PC-9 (cell line): Measurements from ENCODE around the gene TSPAN11. TPM values are rescaled to one million over a fixed set of nuclear protein-coding genes. Genes with fewer than 3 reads are reported as not detected.

ENCODE experiments used
- BruUV-seq: library from RNA; stranded (reverse); fragments of 400-500 nt; replicated peaks from 2 replicates; lab custom pipeline; 2021; lab: Mats Ljungman, UMichigan
- CTCF ChIA-PET: fragments of 300-600 bp; sonication (Branson Sonifier 250); formaldehyde crosslinking; loops from one replicate; lab custom pipeline; 2022; ENCODE audit warnings: antibody characterized with exemption; lab: Charles Lee
- POLR2A ChIA-PET: fragments of 300-600 bp; sonication (Branson Sonifier 250); formaldehyde crosslinking; loops from one replicate; lab custom pipeline; 2022; ENCODE audit warnings: antibody characterized with exemption; ENCODE audit not compliant: unreplicated experiment; lab: Charles Lee
- DNase-seq, 2 experiments: peaks; one replicate each; pipeline versions ENCODE4 v3.0.0 to v3.0.0-alpha.2; 2015 to 2022; ENCODE audit warnings: mixed read lengths in 1 of 2
- H2AFZ ChIP-seq: fragments of 200-600 bp; sonication (generic); 2 replicates; pipeline ENCODE4 v1.8.1; 2017; ENCODE audit warnings: antibody characterized with exemption
- H3F3A ChIP-seq: fragments of 200-600 bp; sonication (generic); 2 replicates; pipeline ENCODE4 v1.8.1; 2017; ENCODE audit warnings: antibody characterized with exemption, mild to moderate bottlenecking, low read depth; ENCODE audit not compliant: insufficient read depth
- H3K27ac ChIP-seq: fragments of 200-600 bp; sonication (generic); 2 replicates; pipeline ENCODE4 v1.6.1; 2016; ENCODE audit warnings: mixed run types
- H3K27me3 ChIP-seq: fragments of 200-600 bp; sonication (generic); 2 replicates; pipeline ENCODE4 v1.6.1; 2016; ENCODE audit warnings: low read depth, mixed run types; ENCODE audit not compliant: insufficient read depth
- H3K36me3 ChIP-seq: fragments of 200-600 bp; sonication (generic); 2 replicates; pipeline ENCODE4 v1.6.1; 2016; ENCODE audit warnings: low read depth, mixed run types
- H3K4me1 ChIP-seq: fragments of 200-600 bp; sonication (generic); replicated peaks from 2 replicates; pipeline ENCODE4 v1.6.1; 2016; ENCODE audit warnings: mixed run types; ENCODE audit not compliant: insufficient read depth
- H3K4me2 ChIP-seq: fragments of 200-600 bp; sonication (generic); 2 replicates; pipeline ENCODE4 v1.6.1; 2017; ENCODE audit warnings: mixed run types
- H3K4me3 ChIP-seq: fragments of 200-600 bp; sonication (generic); 2 replicates; pipeline ENCODE4 v1.6.1; 2016; ENCODE audit warnings: mixed run types
- H3K79me2 ChIP-seq: fragments of 200-600 bp; sonication (generic); 2 replicates; pipeline ENCODE4 v1.6.1; 2017; ENCODE audit warnings: low read depth, mixed run types
- H3K9me2 ChIP-seq: fragments of 200-600 bp; sonication (generic); 2 replicates; pipeline ENCODE4 v1.8.1; 2017; ENCODE audit warnings: mild to moderate bottlenecking; ENCODE audit not compliant: insufficient read depth
- H3K9me3 ChIP-seq: fragments of 200-600 bp; sonication (generic); 2 replicates; pipeline ENCODE4 v1.8.1; 2016; ENCODE audit warnings: low read depth; ENCODE audit not compliant: insufficient read depth
- H4K20me1 ChIP-seq: fragments of 200-600 bp; sonication (generic); 2 replicates; pipeline ENCODE4 v1.8.1; 2017; ENCODE audit not compliant: insufficient read depth
- EZH2 ChIP-seq: fragments of 200-600 bp; sonication (generic); IDR thresholded peaks from 2 replicates; pipeline ENCODE4 v1.8.0; 2017; ENCODE audit warnings: antibody characterized with exemption, low read depth
- intact Hi-C: fragments of 100-400 bp; cut with micrococcal nuclease; formaldehyde crosslinking; loops from one replicate; pipeline ENCODE4 v1.10.0; 2022; ENCODE audit not compliant: unreplicated experiment
- total RNA-seq: library from RNA; stranded (reverse); gene quantifications from 2 replicates; pipeline ENCODE4 v1.2.3, GENCODE V29; 2021
- TF ChIP-seq, protein P1 (sequence below): fragments of 200-600 bp; sonication (generic); conservative IDR thresholded peaks from 2 replicates; pipeline ENCODE4 v1.6.1; 2017; ENCODE audit warnings: mixed run types, antibody characterized with exemption, mild to moderate bottlenecking, moderate library complexity

TSPAN11 gene
- total RNA-seq, 1 experiment from 2014 or later, result not detected

DNA sequence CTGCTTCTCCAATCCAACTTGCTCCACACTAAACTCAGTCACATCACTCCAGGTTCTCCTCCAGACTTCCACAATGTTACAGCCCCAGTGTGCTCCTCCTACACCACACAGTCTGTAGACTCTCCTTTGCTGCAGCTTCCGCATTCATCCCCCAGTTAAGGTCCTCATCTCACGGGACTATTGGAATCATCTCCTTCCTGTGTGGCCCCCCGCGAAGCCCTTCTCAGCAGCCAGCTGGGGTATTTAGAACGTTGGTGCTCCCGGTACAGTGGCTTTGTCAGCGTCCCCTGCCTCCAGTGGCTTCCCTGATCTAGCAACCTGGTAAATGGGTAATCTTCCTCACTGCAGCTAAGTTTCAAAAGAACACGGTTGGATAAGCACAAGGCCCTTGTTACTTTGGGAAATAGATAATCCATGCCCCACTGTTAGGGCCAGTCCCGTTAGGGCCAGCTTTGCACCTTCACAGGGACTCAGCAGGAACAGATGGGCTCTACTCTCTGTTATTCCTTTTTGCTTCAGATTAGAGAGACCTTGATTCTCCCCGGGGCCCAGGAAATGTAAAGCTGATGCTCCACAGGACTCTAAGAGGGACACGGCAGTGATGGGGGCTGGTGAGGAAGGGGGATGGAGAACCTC, 823 bp upstream of the TSPAN11 start:
- ChIA-PET POLR2A (interaction anchor here (0.6 kb wide), 1 partner anchor 96 kb away, joined by 5 read pairs; no protein-coding TSS in a partner anchor), CTCF (no interaction called here)
- Histone ChIP-seq H3K4me3 (no peak overlapping the region), H3K79me2 (no peaks in the 10 kb centered on the region), H3K4me2 (peak overlapping the region; percentile 27; the same call in 1 of the 2 replicates), H3K27me3 (peaks cover 19% of the 10 kb centered on the region), H3K36me3 (no peaks in the 10 kb centered on the region), H3F3A (no peaks in the 10 kb centered on the region), H3K9me3 (no peaks in the 10 kb centered on the region), H3K27ac (no peak overlapping the region), H3K4me1 (no peaks in the 10 kb centered on the region), H4K20me1 (no peaks in the 10 kb centered on the region), H2AFZ (no peak overlapping the region), H3K9me2 (no peaks in the 10 kb centered on the region)
- intact Hi-C loops, result no loop called here
- no TSS peak for BruUV-seq
- TF ChIP-seq, protein P1, sequence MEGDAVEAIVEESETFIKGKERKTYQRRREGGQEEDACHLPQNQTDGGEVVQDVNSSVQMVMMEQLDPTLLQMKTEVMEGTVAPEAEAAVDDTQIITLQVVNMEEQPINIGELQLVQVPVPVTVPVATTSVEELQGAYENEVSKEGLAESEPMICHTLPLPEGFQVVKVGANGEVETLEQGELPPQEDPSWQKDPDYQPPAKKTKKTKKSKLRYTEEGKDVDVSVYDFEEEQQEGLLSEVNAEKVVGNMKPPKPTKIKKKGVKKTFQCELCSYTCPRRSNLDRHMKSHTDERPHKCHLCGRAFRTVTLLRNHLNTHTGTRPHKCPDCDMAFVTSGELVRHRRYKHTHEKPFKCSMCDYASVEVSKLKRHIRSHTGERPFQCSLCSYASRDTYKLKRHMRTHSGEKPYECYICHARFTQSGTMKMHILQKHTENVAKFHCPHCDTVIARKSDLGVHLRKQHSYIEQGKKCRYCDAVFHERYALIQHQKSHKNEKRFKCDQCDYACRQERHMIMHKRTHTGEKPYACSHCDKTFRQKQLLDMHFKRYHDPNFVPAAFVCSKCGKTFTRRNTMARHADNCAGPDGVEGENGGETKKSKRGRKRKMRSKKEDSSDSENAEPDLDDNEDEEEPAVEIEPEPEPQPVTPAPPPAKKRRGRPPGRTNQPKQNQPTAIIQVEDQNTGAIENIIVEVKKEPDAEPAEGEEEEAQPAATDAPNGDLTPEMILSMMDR, result no peak
- TF ChIP-seq EZH2, result no peak
- DNase-seq, result no peak

DNA sequence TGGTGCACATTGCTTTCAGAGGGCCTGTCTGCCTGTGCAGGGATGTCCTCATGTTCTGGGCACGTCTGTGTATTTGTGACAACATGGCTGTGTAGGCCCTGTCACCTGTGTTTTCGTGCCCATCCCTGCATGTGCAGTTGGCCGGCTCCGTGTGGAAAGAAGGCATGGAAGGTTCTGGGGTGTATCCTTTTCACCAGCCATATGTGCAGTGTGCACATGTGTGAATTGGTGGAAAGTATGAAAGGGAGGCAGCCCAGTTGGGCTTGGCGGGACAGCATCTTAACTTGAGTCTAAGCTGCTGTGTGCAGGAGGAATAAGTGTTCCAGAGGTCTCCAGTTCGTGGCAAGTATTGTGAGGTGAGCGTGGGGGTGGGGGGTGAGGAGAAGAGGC, 669 bp downstream of the TSPAN11 start:
- H3K4me2 ChIP-seq, result no peak overlapping the region
- intact Hi-C loops, result no loop called here

DNA sequence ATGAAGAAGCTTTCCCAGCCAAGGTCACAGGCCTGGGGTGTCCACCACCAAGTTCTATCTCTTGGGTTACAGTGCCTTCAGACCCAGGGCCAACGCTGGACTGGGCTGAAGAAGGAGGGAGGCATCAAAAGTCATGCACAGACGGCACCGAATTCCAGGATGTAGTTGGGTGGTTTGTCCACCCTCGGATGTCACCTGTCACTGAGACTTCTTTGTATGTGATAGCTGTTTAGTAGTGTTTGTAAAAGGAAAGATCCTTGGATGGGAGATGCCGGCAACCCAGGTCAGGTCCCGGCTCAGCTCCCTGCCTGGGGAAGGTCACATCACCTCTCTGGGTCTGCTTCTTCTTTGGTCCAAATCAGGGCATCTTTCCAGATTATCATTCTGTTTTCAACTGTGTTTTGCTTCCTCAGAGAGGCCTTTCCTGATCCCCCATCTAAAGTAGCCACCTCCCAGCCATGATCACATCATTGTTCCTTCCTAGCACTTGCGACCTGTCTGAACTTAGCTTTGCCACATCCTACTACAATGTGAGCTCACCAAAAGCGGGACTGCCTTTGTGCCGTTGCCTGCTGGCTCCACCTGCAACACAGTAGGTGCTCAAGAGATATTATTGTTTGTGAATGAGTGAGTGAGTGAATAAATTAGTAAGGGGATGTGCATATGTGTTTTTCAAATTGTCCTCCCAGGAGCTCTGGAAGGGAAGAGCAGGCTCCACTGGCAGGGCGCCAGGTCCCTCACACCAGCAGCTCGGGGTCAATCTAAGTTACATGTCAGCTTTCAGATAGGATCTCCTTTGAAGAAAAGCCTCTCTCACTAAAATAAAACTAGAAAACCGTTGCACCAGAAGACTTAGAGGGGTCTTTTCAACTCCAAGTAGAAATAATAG, 2.1 kb downstream of the TSPAN11 start:
- Histone ChIP-seq H2AFZ (no peak overlapping the region), H3K4me2 (no peak overlapping the region), H3K27ac (no peak overlapping the region), H3K4me1 (0 out of 2 replicates have a peak, but pooled peaks cover 5% of the 10 kb centered on the region), H3F3A (no peaks in the 10 kb centered on the region), H4K20me1 (no peaks in the 10 kb centered on the region), H3K9me2 (no peaks in the 10 kb centered on the region), H3K9me3 (no peaks in the 10 kb centered on the region), H3K4me3 (no peak overlapping the region), H3K79me2 (no peaks in the 10 kb centered on the region), H3K36me3 (no peaks in the 10 kb centered on the region), H3K27me3 (peaks cover 19% of the 10 kb centered on the region)
- ChIA-PET POLR2A (no interaction called here), CTCF (no interaction called here)
- DNase-seq, result no peak
- BruUV-seq, result no TSS peak
- intact Hi-C loops, result no loop called here
- TF ChIP-seq EZH2, result no peak
- TF ChIP-seq, protein P1, result no peak

More for the DNA sequence above, 669 bp downstream of the TSPAN11 start:
- Histone ChIP-seq H3K9me3 (no peaks in the 10 kb centered on the region), H3K27ac (no peak overlapping the region), H3K79me2 (no peaks in the 10 kb centered on the region), H4K20me1 (no peaks in the 10 kb centered on the region), H3K36me3 (no peaks in the 10 kb centered on the region), H2AFZ (no peak overlapping the region), H3K4me1 (0 out of 2 replicates have a peak, but pooled peaks cover 5% of the 10 kb centered on the region), H3K27me3 (peaks cover 19% of the 10 kb centered on the region), H3F3A (no peaks in the 10 kb centered on the region), H3K9me2 (no peaks in the 10 kb centered on the region), H3K4me3 (no peak overlapping the region)
- POLR2A ChIA-PET, result no interaction called here
- no peak for DNase-seq
- CTCF ChIA-PET, result interaction anchor here (0.6 kb wide), 1 partner anchor 590 kb away, joined by 3 read pairs; no protein-coding TSS in a partner anchor
- no peak for TF ChIP-seq EZH2
- TF ChIP-seq, protein P1, result no peak
- BruUV-seq, result no TSS peak
